Myocyte (in vitro differentiated cells): ENCODE measurements around the gene CLGN. TPM values are rescaled to one million over a fixed set of nuclear protein-coding genes. Genes with fewer than 3 reads are reported as not detected.

Experiments used
- DNase-seq: peaks from one replicate; pipeline ENCODE4 v3.0.0-alpha.2; 2012; ENCODE audit warnings: low read depth
- total RNA-seq: library from RNA; depleted of rRNA; stranded (reverse); fragments of >200 nt; gene quantifications from 2 replicates; pipeline ENCODE4 v1.2.3, GENCODE V29; 2014

CLGN gene
- total RNA-seq, 1 donor from 2014 or later, result not detected

DNA sequence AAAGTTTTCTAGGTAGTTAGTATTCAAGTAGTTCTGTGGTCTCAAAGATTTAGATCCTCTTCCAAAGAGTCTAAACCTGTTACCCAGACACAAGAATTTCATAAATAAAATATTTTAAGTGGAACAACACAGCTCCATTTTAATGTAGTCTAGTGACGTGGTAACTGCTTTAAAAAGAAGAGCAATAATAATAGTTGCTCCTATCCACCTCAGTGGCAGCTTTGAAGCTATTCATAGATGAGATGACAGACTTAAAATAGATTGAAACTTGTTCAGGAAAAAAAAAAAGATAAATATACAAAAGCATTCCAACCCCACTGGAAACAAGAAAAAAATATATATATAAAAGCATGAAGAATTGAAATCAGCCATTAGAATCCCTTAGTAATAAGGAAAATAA lies 39.4 kb downstream of the CLGN start:
- DNase-seq, result no peak

DNA sequence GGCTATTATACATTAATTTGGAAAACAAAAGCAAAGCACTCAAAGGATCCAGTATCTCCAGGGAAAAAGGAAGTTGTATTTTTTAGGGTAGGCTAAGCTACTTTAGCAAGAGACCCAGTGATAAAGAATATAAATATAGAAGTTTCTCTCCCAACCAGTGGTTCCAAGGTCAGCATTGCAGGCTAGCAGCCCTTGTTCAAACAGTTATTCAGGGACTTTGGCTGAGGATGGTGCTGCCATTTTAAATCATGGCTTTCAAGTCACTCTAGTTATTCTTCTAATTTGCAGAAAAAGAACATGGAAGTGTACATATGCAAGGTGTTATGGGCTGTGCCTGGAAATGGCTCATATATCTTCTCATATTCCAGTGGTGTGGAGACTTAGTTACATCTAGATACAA lies 44.7 kb downstream of the CLGN start:
- DNase-seq, result no peak

DNA sequence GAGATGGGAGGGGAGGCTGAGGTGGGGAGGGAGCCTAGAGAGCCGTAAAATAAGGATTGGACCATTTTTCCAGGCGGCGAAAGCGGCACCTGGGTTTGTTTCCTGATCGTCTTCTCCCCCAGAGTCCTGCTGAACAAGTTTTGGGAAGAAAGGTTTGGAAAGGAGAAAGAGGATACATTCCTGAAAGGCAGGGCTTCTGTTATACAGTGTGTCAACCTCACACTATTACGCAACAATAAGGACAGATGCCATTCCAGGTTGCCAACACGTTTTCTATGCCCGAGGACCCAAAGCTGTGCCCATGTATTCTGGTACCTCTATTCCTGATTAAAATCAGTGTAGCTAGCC lies 53.3 kb downstream of the CLGN start:
- DNase-seq, result no peak

DNA sequence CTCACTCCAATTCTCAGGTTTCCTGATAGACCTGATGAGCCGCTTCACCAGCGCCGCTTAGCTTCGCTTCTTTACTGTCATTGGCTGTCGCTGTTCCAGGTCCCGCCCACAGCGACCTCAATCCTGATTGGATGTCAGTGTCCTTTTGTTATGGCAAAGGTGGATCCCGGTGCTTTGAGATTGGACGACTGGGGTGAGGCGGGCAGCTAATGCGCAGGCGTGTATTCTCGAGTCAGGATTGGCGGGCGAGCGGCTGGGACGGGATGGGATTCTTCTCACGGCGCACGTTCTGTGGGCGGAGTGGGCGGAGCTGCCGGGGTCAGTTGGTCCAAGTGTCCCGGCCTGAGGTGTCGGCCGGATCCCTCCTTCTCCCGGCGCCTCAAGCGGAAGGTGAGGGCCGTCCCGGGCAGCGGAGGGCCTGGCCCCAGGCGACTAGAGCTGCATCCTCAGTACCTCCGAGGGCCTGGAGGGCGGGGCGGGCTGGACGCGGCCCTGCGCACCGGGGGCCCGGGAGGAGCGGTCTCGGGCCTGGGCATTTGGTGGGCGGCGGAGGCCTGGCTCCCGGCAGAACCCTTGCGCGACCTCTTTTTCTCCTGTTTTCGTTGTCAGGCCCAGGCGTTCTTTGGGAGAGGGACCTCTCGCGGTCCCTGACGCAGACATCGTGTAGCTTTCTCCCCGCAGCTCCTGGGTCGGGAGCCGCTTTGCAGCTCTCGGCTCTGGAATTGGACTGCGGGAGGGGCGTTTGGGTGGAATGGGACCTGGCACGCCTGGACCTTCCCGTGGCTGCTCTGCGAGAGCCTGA lies 53.9 kb downstream of the CLGN start, which contains the start of gene SCOC:
Gene SCOC (plus strand): TSS at position 319 of the 802 bp plus-strand sequence. CDS start 5,525 bp downstream, outside the sequence.
- DNase-seq, result peak; percentile 100

DNA sequence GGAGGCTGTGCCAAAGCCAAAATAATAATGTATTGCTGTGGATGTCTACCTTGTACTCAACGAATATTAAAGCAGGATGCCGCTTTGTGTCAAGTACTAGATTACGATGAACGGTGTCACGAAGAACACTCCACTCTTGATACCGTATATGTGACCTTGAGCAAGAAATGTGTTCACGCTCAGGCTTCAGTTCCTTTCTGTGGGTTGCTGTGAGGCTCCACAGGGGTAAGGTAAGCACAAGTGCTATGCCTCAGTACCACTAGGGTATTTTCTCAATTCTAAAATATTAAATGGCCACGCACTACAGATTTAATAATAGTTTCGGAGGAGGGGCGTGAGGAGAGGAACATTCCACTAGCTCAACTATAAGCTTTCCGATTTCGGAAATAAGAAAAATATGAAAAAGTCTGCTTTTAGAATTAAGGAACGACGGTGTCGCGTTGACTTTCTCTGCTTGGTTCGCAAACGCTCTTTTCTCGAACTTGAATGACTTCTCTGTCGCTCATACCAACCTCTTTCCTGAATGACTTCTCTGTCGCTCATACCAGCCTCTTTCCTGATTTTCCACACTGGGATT lies 54.6 kb downstream of the CLGN start:
- no peak for DNase-seq

DNA sequence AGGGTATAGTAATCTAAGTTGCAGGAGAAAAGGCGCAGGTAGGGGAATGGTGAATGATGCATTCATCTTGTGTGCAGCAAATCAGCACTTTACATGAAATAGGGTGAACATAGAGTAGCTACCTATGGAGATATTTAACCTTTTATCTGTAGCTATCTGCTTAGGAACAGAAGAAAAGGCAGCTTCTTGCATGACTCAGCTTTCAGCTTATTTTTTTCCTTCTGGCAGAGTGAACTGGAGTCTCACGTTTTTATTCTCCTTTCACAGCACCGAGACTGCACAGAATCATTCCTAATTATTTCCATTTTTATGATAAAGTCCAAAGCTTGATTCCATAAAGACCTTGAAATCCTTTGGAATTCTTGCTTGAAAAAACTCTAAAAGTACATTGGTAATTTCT lies 58.8 kb downstream of the CLGN start:
- no peak for DNase-seq

DNA sequence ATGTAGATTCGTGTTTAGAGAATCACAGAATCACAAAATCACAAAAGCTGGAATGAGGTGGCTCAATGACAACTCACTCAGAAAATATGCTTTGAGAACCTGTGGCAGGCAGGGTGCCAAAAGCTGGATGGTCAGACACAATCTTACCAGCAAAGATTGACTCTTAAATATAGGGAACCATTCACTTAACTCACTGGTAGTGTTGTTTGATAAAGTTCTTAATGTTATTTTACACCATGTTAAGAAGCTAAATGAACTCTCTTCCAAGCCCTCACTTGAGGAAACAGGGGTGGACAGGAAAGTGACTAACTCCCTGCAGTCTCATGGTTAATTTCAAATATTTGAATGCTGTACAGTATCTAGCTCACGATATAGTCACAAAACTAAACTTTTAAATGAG lies 59.7 kb downstream of the CLGN start:
- no peak for DNase-seq

DNA sequence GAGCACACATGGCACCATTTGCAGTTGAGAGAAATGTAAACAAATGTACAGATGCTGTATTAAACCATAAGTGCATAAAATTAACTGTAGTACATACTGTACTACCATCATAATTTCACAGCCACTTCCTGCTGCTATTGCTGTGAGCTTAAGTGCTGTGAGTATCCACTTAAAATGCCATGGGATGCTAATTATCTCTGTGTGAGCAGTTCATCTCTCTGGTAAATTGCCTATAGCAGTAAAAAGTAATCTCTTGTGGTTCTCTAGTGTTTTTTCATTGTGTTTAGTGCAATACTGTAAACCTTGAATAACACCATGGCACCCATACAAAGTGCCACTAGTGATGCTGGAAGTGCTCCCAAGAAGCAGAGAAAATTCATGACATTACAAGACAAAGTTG lies 63.9 kb downstream of the CLGN start:
- no peak for DNase-seq

DNA sequence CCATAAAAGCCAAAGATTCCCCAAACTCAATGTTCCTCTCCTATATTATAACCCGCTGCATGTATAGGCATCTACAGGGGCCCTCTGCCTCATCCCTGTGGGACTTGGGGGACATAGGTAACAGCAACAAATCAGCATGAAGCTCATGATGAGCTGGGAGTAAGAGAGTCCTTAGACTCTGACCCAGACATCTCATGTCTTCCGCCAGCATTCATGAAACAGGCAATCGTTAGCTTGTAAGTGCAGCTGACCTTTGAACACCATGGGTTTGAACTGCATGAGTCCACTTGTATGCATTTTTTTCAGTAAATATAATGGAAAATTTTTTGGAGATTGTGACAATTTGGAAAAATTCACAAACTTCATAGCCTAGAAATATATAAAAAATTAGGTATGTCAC lies 64.4 kb downstream of the CLGN start:
- no peak for DNase-seq

DNA sequence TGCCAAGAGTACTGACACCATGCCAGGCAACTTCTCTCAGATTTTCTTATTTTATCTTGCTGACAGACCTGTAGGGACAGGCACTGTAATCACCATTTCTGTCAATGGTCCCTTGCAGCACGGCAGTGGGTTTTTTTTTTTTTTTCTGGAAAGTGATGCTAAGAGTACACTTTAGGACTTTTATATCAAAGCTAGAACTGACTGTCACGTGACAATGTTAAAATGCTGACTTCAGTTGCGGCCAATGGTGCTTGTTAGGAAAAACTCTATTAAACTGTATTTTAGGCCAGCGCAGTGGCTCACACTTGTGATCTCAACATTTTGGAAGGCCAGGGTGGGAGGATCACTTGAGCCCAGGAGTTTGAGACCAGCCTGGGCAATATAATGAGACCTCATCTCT lies 66.3 kb downstream of the CLGN start:
- DNase-seq, result no peak

DNA sequence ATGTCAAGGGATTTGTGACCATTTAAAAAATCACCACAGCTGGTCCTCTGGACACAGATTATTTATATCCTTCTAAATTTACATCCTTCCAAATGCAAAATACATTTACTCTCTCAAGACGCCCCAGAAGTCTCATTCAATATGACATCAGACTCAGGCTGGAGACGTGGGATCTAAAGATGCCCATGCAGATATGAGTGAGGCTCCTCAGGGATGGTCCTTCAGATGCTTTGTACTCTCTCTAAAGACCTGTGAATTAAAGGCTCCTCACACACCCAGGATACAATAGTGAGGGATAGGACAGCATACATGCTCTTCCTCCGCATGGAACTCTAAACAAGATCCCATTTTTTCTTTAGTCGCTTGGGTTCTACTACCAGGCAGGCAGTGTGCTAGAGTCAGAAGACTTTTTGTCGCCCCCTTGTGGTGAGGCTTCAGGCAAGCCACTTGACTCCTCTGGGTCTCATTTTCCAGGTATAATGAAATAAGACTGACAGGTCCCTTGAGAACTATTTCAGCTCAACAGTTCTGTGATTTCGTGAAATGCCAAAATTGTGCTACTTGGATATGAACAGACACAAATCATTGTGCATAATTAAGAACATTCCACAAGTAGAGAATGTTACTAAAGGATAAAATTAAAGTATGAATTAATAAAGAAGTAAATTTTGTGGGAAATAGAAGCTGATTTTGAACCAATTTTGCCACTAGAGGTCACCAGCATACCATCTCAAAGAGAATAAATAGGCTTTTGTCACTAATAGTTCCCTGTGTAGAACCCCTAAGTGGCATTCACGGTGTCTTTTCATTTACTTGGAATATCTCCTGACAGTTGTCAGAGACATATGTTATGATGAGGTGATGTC lies 67.7 kb downstream of the CLGN start:
- DNase-seq, result peak; percentile 82

DNA sequence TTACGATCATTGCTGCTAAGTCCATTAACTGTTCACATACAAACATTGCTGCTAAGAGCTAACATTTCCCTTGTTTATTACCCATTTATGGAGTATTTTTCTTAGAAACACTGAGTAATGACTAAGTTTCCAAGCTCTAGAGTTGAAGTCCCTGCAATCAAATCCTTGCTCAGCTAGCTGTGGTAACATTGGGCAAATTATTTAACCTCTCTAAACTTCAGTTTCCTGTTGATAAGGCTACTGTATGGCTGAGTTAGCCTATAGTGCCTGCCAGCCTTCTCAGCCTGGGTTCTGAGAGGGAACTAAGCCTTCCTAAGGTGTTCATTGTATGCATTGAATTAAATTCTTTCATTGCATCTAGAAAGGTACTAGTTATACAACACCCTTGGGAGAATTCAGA lies 69.2 kb downstream of the CLGN start:
- no peak for DNase-seq

DNA sequence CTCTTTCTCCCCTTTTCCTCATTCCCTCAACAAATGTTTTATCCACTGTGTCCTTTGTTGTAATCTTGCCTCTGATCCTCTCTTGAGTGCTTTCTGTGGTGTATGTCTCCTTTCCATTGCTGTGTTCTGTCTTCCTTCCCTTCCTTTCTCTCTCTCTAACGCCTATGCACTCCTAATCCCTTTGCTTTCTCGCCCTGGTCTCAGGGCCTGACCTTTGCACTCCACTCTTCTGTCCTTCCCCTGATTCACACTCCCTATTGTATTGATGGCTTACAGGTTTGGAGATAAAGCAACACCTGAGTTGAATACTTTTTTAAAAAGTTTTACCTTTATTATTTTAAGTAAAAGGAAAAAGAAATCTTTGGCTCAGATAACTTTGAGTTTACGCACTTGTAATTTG lies 69.6 kb downstream of the CLGN start:
- no peak for DNase-seq

DNA sequence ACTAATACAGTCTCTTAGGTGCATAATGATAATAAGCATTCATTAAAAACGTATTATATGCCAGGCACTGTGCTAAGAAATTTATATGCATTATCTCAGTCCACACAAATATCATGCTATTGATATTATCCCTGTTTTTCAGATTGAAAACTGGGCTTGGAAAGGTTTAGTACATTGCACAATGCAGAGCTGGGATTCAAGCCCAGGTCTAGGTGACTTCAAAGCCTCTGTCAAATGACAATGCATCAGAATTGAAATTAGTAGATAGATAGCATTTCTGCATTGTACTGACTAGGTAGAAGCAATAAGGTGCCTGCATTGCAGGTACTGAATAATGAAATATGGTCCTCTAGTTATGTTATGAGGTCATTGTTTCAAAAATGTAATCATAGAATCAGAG lies 72.2 kb downstream of the CLGN start:
- no peak for DNase-seq

DNA sequence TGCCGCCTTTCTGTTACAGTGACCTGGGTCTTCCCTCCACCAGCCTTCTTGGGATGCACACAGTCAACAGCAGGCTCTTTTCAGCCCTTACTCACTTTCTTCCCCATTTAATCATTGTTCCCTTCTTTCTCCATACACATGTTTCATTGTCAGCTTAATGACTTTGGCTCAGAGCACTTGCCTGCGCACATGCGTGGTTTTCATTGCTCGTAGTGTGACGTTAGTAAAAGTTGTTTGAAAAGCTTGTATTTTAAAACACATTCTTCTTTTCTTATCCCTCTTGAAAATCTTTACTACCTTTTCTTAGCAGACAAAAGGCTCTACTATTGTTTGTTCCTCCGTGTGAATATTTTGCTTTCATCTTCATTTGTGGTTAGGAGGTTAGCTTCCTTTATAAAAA lies 73.7 kb downstream of the CLGN start:
- DNase-seq, result no peak

DNA sequence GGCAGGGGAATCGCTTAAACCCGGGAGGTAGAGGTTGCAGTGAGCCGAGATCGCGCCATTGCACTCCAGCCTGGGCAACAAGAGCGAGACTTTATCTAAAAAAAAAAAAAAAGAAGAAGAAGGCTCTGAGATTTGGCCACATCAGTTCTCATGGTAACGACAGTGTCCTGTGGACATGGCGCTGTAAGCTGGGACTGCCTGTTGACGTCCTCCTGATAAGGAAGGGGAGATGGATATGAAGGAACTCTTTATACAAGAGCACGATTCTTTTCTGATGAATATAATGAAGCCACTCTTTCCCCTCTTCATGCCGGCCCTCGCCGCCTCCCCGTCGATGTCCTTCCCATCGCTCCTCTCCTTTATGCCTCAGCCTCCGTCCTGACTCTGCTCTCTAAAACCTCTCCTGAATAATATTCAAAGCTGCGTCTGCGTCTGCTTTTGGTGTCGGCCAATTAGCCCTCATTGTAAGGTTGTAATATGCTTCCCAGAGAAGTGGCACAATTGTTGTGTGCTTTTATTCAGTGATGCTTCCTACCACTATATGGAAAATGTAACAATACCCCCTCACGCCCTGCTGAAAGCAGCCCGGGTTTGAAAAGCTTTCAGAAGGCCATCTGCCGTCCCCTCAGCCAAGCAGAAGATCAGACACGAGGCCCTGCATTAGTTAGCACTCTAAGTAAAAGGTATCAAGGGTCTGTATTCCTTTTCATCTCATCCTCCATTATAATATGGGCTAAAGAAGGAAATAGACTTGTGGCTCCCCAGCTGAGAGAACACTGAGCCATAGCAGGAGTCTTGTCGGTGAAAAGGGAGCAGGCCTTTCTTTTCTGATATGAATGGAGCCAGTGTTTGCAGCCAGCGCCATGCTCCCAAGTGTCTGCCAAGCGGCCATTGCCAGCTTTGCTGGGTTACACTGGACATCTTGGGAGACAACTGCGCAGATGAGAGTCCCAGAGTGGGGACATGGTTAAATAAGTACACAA lies 76.1 kb downstream of the CLGN start:
- no peak for DNase-seq

DNA sequence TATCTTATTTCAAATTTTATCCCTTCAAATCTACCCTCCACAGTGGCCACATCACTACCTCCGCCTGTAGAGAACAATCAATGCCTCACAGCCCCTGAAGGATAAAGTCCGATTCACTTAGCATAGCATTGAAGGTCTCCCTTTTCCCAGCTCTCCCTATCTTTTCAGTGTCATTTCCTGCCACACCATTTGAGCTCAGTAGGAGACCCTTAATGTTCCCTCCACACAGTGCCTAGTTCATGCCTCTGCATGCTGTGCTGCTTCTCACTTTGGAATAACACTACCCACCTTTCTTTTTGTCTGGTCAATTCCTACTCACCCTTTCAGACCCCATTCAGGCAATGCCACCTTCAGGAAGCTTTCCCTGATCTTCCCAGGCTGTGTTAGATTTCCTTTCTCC lies 77.6 kb downstream of the CLGN start:
- no peak for DNase-seq

DNA sequence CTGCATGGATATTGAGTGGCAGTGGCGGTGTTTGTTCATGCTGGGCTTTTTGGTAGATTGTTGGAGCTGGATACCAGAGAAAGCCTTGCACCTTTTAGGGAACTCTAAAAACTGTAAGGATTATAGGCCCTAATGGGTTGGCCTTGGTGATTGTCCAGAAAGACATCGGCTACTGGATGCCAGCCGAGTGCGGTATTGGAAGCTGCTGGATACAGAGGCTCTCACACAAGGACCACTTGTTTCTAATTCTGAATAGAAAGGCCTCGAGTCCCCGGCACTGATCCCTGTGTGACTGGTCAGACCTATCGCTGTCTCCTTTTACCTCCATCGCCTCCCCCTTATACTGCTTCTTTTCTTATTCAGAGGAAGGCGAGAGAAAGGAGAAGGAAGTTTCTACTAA lies 81.3 kb downstream of the CLGN start:
- DNase-seq, result no peak

DNA sequence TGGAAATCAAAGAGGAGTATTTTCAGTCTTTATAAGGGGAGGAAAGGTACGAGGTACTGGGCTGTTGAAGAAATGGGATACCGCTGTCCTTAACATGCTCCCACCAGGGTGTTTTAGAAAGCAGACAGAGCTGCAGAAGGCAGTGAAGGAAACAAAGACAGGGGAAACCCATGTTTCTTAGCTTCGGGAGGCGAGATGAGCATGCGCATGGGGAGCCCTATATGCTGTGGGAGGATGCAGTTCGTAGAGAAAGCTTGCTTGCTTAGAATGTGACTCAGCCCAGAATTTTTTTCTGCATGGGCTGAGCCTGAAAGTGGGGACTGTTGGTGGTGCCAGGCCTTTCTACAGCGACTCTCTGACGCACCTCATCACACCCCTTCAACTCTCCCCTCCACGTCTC lies 82.8 kb downstream of the CLGN start:
- no peak for DNase-seq

DNA sequence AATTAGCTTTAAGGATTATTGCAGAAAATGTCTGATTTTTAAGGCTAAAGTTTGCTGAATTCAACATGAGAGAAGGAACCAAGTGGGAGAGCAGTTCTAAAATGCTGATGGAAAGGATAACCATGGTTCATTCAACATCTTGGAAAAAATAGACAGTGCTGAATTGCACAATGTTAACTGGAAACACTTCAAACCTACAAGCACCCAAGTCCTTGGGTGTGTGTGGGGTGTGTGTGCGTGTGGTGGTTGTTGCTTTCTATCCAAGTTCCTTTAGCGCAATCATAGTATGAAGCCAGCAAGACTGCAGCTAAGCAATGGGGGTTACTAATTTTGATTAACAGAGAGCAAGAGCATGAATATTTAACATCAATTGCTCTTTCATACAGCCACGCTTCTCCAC lies 83.3 kb downstream of the CLGN start:
- no peak for DNase-seq

DNA sequence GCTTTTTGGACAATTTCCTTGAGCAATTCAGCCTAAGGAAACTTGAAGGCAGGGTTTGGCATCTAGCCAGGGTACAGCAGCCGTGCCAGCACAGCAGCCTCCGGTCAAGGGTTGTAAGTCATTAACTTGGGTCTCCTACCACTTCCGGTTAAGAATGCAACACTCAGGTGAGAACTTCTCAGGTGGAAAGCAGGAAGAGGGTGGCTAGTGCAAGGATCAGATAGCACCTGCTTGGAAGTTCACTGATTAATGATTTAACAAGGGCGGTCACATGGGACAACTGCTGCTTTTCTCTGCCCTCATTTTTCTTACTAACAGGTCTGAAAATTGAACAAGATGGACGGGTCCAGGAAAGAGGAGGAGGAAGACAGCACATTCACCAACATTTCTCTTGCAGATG lies 84.1 kb downstream of the CLGN start:
- DNase-seq, result peak; percentile 5
